HG02943 (cell line): ENCODE measurements around the gene RSRC2.
"Not testable (repeated sequence)": the region's sequence is repeated elsewhere in the genome, so short reads cannot be mapped to it uniquely, and the experiment has no call there.

Experiments used
- ATAC-seq: cut with Tn5 transposase; IDR thresholded peaks from one replicate; pipeline ENCODE4 v1.9.1; 2021; ENCODE audit warnings: mild to moderate bottlenecking, low read depth, moderate library complexity; ENCODE audit not compliant: unreplicated experiment

The RSRC2 gene

GRCh38 chr12:122519418-122519817 lies 7.3 kb downstream of the RSRC2 start:
- ATAC-seq, result no peak

DNA sequence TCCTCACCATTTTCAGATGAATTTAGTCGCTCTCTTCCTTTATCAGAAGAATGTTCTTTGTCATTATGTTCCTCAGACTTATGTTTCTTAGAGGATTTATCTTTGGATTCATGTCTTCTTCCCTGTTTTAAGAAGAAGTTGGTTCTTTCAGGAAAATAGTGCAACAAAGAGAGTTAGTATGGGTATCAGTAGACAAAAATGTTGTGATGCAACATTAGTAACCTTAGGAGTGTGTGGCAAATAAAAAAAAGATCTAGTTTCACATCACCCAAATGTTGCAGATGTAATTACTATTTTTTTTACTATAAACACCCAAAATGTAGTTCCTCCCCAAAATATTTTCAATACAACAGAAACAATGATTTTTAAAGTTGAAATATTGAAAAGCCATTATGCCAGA lies 7.8 kb downstream of the RSRC2 start:
- ATAC-seq, result no peak

GRCh38 chr12:122517877-122518276 lies 8.9 kb downstream of the RSRC2 start:
- no peak for ATAC-seq

DNA sequence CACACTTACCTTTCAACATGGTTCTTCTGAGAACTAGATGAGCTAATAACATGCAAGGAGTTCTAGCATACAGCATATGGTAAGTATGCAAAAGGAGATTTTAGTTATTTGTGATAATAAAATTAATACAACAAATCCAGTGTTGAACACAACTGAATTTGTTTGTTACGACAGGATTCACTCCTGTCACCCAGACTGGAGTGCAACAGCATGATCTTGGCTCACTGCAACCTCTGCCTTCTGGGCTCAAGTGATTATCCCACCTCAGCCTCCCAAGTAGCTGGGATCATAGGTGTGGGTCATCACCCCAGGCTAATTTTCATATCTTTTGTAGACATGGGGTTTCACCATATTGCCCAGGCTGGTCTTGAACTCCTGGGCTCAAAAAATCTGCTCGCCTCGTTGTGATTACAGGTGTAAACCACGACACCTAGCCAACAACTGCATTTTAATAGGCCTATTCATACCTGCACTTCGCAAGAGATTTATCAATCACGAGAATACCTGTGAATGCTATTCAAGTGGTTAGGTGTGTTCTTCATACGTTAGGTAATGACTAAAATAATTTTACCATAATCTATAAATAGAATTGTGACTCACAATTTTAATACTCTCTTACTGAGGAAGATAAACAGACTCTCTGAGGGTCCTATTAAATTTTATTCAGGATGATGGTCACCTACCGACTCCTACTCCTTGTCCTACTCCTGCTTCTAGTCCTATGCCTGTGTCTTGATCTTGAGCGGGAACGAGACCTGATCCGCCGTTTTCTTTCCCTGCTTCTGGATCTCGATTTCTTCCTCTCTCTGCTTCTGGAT lies 10.0 kb downstream of the RSRC2 start:
- ATAC-seq, result no peak

DNA sequence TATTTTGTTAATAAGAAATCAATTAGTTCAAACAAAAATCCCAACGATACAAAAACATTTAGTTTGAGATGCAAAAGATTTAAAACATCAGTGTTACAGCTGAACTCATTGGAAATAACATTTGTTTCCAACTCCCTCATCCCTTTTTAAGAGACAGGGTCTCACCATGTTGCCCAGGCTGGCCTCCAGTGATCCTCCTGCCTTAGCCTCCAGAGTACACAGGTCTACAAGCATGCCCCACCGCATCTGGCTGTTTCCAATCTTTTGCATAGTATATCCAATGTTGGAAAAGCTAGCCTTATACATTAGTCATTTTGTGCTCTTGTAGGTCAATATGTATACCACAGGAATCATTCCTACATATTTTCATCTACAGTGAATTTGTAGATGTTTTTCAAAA lies 11.5 kb downstream of the RSRC2 start:
- no peak for ATAC-seq

DNA sequence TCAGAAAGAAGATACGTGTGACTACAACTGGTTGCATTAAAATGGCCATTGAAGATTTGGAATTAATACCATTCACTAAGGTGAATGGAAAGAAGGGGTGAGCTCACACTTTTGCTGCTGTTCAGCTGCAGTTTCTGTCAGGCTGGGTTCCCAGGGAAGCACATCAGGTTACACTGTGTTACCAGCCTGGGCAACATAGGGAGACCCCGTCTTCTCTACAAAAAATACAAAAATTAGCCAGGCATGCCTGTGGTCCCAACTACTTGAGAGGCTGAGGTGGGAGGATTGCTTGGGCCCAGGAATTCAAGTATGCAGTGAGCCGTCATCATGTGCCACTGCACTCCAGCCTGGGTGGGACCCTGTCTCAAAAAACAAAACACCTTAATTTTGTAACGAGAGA lies 13.1 kb downstream of the RSRC2 start:
- ATAC-seq, result no peak

DNA sequence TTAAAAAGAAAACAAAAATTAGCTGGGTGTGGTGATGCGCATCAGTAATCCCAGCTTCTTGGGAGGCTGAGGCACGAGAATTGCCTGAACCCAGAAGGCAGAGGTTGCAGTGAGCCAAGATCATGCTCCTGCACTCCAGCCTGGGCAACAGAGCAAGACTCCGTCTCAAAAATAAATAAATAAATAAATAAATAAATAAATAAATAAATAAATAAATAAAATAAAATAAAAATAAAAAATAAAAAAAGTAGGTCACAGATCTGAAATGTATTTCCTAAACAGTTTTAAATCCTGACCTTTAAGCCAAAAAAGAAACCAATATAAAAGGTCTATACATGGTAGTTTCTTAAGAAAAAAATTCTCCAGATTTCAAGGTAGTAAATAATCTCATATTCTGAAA lies 13.7 kb downstream of the RSRC2 start:
- not testable (repeated sequence) for ATAC-seq

GRCh38 chr12:122508163-122508562 lies 18.6 kb downstream of the RSRC2 start:
- ATAC-seq, result no peak

GRCh38 chr12:122506393-122506938 lies 20.3 kb downstream of the RSRC2 start:
- ATAC-seq, result no peak

- ATAC-seq, result no peak
Measured at GRCh38 chr12:122505419-122506051, 21.2 kb downstream of the RSRC2 start.

DNA sequence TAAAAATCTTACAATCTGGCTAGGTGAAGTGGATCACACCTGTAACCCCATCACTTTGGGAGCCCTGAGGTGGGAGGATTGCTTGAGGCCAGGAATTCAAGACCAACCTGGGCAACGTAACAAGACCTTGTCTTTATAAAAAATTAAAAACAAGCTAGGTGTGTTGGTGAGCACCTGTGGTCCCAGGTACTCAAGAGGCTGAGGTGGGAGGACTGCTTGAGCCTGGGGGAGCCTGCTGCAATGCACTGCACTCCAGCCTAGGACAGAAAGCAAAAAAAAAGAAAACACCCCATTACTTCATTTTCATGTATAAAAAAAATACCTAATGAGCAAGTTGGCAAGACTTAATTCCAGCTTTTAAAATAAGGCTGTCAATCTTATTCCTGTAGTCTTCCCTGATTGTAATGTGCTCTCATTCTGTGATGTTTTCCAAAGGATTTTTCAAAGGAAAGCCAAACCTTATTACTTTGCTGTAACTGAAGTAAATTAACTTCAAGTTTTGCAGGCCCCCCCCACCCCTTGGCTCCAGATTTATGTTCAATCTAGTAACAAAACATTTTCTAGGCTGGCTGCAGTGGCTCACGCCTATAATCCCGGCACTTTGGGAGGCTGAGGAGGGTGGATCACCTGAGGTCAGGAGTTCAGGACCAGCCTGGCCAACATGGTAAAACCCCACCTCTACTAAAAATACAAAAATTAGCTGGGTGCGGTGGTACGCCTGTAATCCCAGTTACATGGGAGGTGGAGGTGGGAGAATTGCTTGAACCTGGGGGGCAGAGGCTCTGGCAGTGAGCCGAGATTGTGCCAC lies 22.7 kb downstream of the RSRC2 start:
- ATAC-seq, result no peak

- ATAC-seq, result no peak
Measured at GRCh38 chr12:122503147-122503751, 23.5 kb downstream of the RSRC2 start.

- no peak for ATAC-seq
Measured at GRCh38 chr12:122501489-122501989, 25.2 kb downstream of the RSRC2 start.

- peak; percentile 90 for ATAC-seq
Measured at GRCh38 chr12:122500685-122501488, 25.8 kb downstream of the RSRC2 start, which contains the start of gene ZCCHC8. ZCCHC8 (minus strand) TSS chr12:122500932; CDS start chr12:122500840, 92 bp downstream.

- peak; percentile 6 for ATAC-seq
Measured at GRCh38 chr12:122499991-122500684, 26.6 kb downstream of the RSRC2 start.

DNA sequence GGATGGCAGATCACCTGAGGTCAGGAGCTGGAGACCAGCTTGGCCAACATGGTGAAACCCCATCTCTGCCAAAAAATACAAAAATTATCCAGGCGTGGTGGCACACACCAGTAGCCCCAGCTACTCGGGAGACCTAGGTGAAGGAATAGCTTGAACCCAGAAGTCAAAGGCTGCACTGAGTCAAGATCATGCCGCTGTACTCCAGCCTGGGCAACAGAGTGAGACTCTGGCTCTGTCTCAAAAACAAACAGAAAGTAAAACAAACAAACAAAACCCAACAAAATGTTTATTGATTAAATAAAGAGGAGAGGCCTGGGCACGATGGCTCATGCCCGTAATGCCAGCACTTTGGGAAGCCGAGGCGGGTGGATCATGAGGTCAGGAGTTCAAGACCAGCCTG lies 31.5 kb downstream of the RSRC2 start:
- no peak for ATAC-seq

DNA sequence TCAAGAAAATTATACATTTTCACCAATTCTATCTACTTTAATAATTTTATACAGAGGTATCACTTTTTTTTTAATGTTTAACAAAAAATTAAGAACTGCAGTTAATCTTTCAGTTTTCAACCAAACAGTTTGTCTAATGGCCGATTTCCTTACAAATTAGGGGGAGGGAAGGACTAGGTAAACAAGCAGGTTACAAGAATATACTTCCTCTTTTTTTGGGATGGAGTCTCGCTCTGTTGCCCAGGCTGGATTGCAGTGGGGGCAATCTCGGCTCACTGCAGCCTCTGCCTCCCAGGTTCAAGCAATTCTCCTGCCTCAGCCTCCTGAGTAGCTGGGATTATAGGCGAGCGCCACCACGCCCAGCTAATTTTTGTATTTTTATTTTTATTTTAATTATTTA lies 33.5 kb downstream of the RSRC2 start:
- not testable (repeated sequence) for ATAC-seq

- ATAC-seq, result no peak
Measured at GRCh38 chr12:122491991-122492390, 34.7 kb downstream of the RSRC2 start.

DNA sequence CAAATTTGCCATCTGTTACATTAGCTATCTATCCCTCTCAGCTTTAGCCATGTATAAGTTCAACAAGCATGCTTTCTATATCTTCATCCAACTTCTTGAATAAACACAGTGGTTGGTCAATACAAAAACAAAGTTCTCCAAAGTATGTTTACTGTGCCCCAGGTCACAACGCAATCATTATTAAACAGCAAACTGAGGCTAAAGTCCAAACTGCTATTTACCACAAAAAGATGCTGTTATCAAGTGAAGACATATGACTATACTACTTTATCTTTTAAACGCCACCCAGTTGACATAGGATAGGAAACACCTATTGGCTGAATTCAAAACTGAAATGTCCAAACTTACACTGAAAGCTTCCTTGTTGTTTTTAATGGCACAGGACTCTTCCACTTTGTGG lies 37.7 kb downstream of the RSRC2 start:
- ATAC-seq, result no peak
